ENCODE results near the gene IGLL5.

GRCh38 chr22:22841598-22841997 lies 46.0 kb upstream of the IGLL5 start:
- TF ChIP-seq, protein P1, sequence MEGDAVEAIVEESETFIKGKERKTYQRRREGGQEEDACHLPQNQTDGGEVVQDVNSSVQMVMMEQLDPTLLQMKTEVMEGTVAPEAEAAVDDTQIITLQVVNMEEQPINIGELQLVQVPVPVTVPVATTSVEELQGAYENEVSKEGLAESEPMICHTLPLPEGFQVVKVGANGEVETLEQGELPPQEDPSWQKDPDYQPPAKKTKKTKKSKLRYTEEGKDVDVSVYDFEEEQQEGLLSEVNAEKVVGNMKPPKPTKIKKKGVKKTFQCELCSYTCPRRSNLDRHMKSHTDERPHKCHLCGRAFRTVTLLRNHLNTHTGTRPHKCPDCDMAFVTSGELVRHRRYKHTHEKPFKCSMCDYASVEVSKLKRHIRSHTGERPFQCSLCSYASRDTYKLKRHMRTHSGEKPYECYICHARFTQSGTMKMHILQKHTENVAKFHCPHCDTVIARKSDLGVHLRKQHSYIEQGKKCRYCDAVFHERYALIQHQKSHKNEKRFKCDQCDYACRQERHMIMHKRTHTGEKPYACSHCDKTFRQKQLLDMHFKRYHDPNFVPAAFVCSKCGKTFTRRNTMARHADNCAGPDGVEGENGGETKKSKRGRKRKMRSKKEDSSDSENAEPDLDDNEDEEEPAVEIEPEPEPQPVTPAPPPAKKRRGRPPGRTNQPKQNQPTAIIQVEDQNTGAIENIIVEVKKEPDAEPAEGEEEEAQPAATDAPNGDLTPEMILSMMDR (IDR thresholded peaks at IDR 0.05), result no peak
- TF ChIP-seq MAX (IDR thresholded peaks at IDR 0.05), result no peak
- TF ChIP-seq RAD21 (conservative IDR thresholded peaks at IDR 0.05 in 1 of 2, IDR thresholded peaks at IDR 0.05 in 1 of 2), result no peak
- no peak for TF ChIP-seq PHF8 (IDR thresholded peaks at IDR 0.05; ENCODE audit: borderline replicate concordance, low read depth)
- TF ChIP-seq TFCP2L1 (CRISPR knock-in tag; IDR thresholded peaks at IDR 0.05), result no peak
- no peak for TF ChIP-seq BCL3 (IDR thresholded peaks at IDR 0.05)
- no peak for TF ChIP-seq RNF2 (IDR thresholded peaks at IDR 0.05; ENCODE audit: borderline replicate concordance, low read depth)
- TF ChIP-seq EP300 (IDR thresholded peaks at IDR 0.05), result no peak
- TF ChIP-seq POLR2A (IDR thresholded peaks at IDR 0.05; ENCODE audit: low read length), result no peak
- TF ChIP-seq, protein P2, sequence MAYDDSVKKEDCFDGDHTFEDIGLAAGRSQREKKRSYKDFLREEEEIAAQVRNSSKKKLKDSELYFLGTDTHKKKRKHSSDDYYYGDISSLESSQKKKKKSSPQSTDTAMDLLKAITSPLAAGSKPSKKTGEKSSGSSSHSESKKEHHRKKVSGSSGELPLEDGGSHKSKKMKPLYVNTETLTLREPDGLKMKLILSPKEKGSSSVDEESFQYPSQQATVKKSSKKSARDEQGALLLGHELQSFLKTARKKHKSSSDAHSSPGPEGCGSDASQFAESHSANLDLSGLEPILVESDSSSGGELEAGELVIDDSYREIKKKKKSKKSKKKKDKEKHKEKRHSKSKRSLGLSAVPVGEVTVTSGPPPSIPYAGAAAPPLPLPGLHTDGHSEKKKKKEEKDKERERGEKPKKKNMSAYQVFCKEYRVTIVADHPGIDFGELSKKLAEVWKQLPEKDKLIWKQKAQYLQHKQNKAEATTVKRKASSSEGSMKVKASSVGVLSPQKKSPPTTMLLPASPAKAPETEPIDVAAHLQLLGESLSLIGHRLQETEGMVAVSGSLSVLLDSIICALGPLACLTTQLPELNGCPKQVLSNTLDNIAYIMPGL (CRISPR knock-in tag; IDR thresholded peaks at IDR 0.05; ENCODE audit: borderline replicate concordance), result no peak

Data from A549 (cell line).